ENCODE measurements around the gene GALR2. TPM values are rescaled to one million over a fixed set of nuclear protein-coding genes. Genes with fewer than 3 reads are reported as not detected.

GALR2 gene
- total and polyA plus RNA-seq, 10 of the 15 experiments (the other 5 are each of a cell fraction or from before 2014, with no cell fraction given): 0.06 to 1.2 (median 0.22) TPM; not detected in 5

DNA sequence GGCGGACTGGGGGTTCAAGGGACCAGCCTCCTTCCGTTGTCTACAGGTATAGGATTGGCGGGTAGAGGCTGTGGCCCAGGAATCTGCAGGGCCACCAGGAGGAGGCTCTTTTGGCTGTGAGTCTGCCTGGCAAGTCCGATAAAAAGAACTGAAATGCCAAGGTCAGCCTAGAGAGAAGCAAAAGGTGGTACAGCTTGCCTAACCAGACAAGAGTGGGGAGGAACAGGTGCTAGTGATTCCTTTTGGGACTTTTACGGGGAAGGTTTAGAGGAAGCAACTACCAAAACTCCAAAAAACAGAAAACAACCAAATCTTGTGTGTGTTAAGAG lies 41.8 kb upstream of the GALR2 start (continued):
- no peak for TF ChIP-seq ASH2L (IDR thresholded peaks at IDR 0.05; ENCODE audit: borderline replicate concordance, low read depth)
- TF ChIP-seq, protein P1, sequence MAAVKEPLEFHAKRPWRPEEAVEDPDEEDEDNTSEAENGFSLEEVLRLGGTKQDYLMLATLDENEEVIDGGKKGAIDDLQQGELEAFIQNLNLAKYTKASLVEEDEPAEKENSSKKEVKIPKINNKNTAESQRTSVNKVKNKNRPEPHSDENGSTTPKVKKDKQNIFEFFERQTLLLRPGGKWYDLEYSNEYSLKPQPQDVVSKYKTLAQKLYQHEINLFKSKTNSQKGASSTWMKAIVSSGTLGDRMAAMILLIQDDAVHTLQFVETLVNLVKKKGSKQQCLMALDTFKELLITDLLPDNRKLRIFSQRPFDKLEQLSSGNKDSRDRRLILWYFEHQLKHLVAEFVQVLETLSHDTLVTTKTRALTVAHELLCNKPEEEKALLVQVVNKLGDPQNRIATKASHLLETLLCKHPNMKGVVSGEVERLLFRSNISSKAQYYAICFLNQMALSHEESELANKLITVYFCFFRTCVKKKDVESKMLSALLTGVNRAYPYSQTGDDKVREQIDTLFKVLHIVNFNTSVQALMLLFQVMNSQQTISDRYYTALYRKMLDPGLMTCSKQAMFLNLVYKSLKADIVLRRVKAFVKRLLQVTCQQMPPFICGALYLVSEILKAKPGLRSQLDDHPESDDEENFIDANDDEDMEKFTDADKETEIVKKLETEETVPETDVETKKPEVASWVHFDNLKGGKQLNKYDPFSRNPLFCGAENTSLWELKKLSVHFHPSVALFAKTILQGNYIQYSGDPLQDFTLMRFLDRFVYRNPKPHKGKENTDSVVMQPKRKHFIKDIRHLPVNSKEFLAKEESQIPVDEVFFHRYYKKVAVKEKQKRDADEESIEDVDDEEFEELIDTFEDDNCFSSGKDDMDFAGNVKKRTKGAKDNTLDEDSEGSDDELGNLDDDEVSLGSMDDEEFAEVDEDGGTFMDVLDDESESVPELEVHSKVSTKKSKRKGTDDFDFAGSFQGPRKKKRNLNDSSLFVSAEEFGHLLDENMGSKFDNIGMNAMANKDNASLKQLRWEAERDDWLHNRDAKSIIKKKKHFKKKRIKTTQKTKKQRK (IDR thresholded peaks at IDR 0.05; ENCODE audit: low read depth, low read length): no peak
- no peak for TF ChIP-seq SREBF1 (IDR thresholded peaks at IDR 0.05; ENCODE audit: low read length)
- TF ChIP-seq, protein P2, sequence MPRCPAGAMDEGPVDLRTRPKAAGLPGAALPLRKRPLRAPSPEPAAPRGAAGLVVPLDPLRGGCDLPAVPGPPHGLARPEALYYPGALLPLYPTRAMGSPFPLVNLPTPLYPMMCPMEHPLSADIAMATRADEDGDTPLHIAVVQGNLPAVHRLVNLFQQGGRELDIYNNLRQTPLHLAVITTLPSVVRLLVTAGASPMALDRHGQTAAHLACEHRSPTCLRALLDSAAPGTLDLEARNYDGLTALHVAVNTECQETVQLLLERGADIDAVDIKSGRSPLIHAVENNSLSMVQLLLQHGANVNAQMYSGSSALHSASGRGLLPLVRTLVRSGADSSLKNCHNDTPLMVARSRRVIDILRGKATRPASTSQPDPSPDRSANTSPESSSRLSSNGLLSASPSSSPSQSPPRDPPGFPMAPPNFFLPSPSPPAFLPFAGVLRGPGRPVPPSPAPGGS (IDR thresholded peaks at IDR 0.05; ENCODE audit: borderline replicate concordance, insufficient read depth, low read depth, low read length, poor library complexity, severe bottlenecking): no peak
- no peak for TF ChIP-seq BMI1 (IDR thresholded peaks at IDR 0.05; ENCODE audit: borderline replicate concordance)
- TF ChIP-seq HDAC2 (IDR thresholded peaks at IDR 0.05): no peak
- no peak for TF ChIP-seq STAT3 (IDR thresholded peaks at IDR 0.05; ENCODE audit: low read depth, low read length)
- TF ChIP-seq, protein P3, sequence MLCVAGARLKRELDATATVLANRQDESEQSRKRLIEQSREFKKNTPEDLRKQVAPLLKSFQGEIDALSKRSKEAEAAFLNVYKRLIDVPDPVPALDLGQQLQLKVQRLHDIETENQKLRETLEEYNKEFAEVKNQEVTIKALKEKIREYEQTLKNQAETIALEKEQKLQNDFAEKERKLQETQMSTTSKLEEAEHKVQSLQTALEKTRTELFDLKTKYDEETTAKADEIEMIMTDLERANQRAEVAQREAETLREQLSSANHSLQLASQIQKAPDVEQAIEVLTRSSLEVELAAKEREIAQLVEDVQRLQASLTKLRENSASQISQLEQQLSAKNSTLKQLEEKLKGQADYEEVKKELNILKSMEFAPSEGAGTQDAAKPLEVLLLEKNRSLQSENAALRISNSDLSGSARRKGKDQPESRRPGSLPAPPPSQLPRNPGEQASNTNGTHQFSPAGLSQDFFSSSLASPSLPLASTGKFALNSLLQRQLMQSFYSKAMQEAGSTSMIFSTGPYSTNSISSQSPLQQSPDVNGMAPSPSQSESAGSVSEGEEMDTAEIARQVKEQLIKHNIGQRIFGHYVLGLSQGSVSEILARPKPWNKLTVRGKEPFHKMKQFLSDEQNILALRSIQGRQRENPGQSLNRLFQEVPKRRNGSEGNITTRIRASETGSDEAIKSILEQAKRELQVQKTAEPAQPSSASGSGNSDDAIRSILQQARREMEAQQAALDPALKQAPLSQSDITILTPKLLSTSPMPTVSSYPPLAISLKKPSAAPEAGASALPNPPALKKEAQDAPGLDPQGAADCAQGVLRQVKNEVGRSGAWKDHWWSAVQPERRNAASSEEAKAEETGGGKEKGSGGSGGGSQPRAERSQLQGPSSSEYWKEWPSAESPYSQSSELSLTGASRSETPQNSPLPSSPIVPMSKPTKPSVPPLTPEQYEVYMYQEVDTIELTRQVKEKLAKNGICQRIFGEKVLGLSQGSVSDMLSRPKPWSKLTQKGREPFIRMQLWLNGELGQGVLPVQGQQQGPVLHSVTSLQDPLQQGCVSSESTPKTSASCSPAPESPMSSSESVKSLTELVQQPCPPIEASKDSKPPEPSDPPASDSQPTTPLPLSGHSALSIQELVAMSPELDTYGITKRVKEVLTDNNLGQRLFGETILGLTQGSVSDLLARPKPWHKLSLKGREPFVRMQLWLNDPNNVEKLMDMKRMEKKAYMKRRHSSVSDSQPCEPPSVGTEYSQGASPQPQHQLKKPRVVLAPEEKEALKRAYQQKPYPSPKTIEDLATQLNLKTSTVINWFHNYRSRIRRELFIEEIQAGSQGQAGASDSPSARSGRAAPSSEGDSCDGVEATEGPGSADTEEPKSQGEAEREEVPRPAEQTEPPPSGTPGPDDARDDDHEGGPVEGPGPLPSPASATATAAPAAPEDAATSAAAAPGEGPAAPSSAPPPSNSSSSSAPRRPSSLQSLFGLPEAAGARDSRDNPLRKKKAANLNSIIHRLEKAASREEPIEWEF (IDR thresholded peaks at IDR 0.05; ENCODE audit: insufficient replicate concordance, low read depth, low read length): no peak
- no peak for TF ChIP-seq PAX5 (IDR thresholded peaks at IDR 0.05; ENCODE audit: borderline replicate concordance, low read depth, low read length)

Data from GM12878 (cell line).